Measurements from ENCODE around the gene BCS1L. TPM values are rescaled to one million over a fixed set of nuclear protein-coding genes. Genes with fewer than 3 reads are reported as not detected.

BCS1L gene
- total and polyA plus RNA-seq, 2 of the 13 experiments (the other 11 are each of a cell fraction or from before 2014, with no cell fraction given) = 48.9 to 76.0 TPM

DNA sequence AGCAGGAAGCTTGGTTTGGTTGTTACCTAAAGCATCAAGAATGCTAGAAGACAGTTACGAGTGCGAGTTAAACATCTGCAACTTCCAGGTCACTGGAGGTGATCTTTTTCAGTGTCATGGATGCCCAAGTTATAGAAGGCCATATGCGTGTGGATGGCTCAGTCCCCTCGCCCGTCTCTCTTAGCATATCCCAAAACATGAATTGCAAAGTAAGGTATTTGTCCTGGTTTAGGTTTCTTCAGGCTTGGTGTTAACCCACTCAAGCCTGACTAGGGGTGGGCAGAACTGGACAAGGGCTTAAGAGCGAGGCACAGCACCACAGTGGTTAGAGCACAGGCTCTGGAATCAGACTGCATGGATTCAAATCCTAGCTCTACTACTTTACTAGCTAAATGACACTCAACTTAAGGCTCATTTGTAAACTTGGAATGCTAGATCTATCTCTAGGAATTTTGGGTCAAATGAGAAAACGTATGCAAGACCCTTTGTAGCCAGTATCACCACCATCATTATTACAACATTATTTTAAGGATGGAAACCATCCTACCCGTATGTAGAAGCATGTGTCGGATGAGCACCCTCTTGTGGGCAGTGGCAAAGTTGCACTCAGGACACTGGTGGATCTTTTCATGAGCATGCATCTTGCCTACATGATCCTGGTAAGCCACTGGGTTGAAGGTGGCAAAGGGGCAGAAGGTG lies 11.2 kb upstream of the BCS1L start:
- Histone ChIP-seq H3K27ac (ENCODE audit: extremely low read length, insufficient read depth, low read length) (no peak overlapping the region), H3K36me3 (replicated peaks in 1 of 2; ENCODE audit: control insufficient read depth in 1 of 2, insufficient read depth in 2 of 2, low read length in 2 of 2) (peaks cover 43 to 86% of the 10 kb centered on the region in 2 experiments), H3K4me1 (ENCODE audit: insufficient read depth, low read length) (peaks cover 11% of the 10 kb centered on the region; the same call in 1 of the 2 replicates), H3K79me2 (ENCODE audit: insufficient read depth, low read length) (no peaks in the 10 kb centered on the region), H3K27me3 (ENCODE audit: control insufficient read depth in 1 of 2, insufficient read depth in 2 of 2, low read length in 2 of 2) (no peaks in the 10 kb centered on the region), H2AFZ (ENCODE audit: low read length) (no peak overlapping the region), H3K4me2 (ENCODE audit: low read depth, low read length) (no peak overlapping the region), H4K20me1 (ENCODE audit: insufficient read depth, low read length) (no peaks in the 10 kb centered on the region), H3K4me3 (replicated peaks in 1 of 3; ENCODE audit: insufficient read depth in 1 of 3, low read depth in 2 of 3, low read length in 3 of 3) (no peak overlapping the region), H3K9ac (ENCODE audit: insufficient read depth, low read depth, low read length) (no peak overlapping the region), H3K9me3 (ENCODE audit: low read length) (no peaks in the 10 kb centered on the region)
- in situ Hi-C loops (cut with HindIII; ENCODE audit: extremely low pct_ligation_motif_present, low pct_unique_long_range_greater_than_20kb) (loop anchor here (5.0 kb wide), 1 partner anchor 376 kb away; the partner anchor contains the start of genes AAMP and PNKD), intact Hi-C loops (cut with micrococcal nuclease; ENCODE audit: unreplicated experiment) (loop anchor here (1.0 to 2.0 kb wide), 2 partner anchors 64 to 199 kb away; no protein-coding TSS in a partner anchor)
- ATAC-seq (peak; percentile 84), DNase-seq (ENCODE audit: low spot score) (peak; percentile 56), FAIRE-seq (peak; percentile 96)
- ChIA-PET POLR2A (interaction anchor here (1.8 kb wide), 1 partner anchor 11 kb away, joined by 5 read pairs; the partner anchor contains the start of genes BCS1L and ZNF142), CTCF (ENCODE audit: low intra/inter-chr PET ratio, low total read pairs) (interaction anchor here (0.9 to 2.1 kb wide), 4 partner anchors 39 to 462 kb away, joined by 3 to 12 read pairs (median 4); no protein-coding TSS in a partner anchor)
- BruUV-seq (replicated peaks) = no TSS peak
- WGBS (ENCODE audit: low lambda C conversion rate) = 80% methylated on average over 9 of the region's 9 CpGs
- TF ChIP-seq NFE2 (CRISPR knock-in tag; IDR thresholded peaks at IDR 0.05) (no peak), ZZZ3 (CRISPR knock-in tag; IDR thresholded peaks at IDR 0.05; ENCODE audit: borderline replicate concordance) (no peak), ZNF512 (CRISPR knock-in tag; IDR thresholded peaks at IDR 0.05) (no peak), ZKSCAN8 (CRISPR knock-in tag; IDR thresholded peaks at IDR 0.05; ENCODE audit: borderline replicate concordance) (no peak), E2F1 (CRISPR knock-in tag; IDR thresholded peaks at IDR 0.05) (no peak), SATB2 (CRISPR knock-in tag; IDR thresholded peaks at IDR 0.05) (no peak), NFAT5 (CRISPR knock-in tag; IDR thresholded peaks at IDR 0.05) (no peak), GATAD1 (CRISPR knock-in tag; IDR thresholded peaks at IDR 0.05) (no peak; the same call in 1 of the 2 replicates)
- TF ChIP-seq, protein P1, sequence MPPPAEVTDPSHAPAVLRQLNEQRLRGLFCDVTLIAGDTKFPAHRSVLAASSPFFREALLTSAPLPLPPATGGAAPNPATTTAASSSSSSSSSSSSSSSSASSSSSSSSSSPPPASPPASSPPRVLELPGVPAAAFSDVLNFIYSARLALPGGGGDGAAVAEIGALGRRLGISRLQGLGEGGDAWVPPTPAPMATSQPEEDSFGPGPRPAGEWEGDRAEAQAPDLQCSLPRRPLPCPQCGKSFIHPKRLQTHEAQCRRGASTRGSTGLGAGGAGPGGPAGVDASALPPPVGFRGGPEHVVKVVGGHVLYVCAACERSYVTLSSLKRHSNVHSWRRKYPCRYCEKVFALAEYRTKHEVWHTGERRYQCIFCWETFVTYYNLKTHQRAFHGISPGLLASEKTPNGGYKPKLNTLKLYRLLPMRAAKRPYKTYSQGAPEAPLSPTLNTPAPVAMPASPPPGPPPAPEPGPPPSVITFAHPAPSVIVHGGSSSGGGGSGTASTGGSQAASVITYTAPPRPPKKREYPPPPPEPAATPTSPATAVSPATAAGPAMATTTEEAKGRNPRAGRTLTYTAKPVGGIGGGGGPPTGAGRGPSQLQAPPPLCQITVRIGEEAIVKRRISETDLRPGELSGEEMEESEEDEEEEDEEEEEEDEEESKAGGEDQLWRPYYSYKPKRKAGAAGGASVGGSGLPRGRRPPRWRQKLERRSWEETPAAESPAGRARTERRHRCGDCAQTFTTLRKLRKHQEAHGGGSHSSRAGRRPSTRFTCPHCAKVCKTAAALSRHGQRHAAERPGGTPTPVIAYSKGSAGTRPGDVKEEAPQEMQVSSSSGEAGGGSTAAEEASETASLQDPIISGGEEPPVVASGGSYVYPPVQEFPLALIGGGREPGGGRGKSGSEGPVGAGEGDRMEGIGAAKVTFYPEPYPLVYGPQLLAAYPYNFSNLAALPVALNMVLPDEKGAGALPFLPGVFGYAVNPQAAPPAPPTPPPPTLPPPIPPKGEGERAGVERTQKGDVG (CRISPR knock-in tag; IDR thresholded peaks at IDR 0.05; ENCODE audit: borderline replicate concordance) = no peak

All from HepG2 (cell line).